ENCODE measurements around the gene USH1C.

DNA sequence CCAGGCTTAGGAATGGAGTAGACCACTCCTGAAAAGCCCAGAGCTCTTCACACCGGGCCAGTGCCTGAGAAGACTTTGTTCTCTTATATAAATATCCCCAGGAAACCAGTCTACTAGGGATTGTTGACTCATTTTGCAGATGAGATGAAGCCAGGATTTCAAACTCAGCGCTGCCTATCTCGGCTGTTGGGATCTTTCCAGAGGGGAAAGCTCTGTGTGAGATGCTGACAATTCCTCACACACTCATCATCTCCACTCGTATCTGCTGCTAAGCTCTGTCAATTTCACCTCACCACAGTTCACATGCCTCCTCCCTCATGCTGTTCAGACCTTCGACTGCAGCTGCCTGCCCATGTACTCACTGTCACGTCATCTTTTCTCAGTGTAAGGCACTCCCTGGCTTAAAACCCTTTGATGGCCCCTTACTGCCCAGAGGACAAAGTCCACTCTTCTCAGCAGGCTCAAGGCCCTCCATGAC is 12.5 kb downstream of the USH1C start:
- no peak for TF ChIP-seq POLR2A (IDR thresholded peaks at IDR 0.05)
- TF ChIP-seq, protein P1, sequence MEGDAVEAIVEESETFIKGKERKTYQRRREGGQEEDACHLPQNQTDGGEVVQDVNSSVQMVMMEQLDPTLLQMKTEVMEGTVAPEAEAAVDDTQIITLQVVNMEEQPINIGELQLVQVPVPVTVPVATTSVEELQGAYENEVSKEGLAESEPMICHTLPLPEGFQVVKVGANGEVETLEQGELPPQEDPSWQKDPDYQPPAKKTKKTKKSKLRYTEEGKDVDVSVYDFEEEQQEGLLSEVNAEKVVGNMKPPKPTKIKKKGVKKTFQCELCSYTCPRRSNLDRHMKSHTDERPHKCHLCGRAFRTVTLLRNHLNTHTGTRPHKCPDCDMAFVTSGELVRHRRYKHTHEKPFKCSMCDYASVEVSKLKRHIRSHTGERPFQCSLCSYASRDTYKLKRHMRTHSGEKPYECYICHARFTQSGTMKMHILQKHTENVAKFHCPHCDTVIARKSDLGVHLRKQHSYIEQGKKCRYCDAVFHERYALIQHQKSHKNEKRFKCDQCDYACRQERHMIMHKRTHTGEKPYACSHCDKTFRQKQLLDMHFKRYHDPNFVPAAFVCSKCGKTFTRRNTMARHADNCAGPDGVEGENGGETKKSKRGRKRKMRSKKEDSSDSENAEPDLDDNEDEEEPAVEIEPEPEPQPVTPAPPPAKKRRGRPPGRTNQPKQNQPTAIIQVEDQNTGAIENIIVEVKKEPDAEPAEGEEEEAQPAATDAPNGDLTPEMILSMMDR (IDR thresholded peaks at IDR 0.05), result no peak

Data from adrenal gland (tissue), 5 donors.